ENCODE measurements around the gene CLDN20.

The CLDN20 gene

DNA sequence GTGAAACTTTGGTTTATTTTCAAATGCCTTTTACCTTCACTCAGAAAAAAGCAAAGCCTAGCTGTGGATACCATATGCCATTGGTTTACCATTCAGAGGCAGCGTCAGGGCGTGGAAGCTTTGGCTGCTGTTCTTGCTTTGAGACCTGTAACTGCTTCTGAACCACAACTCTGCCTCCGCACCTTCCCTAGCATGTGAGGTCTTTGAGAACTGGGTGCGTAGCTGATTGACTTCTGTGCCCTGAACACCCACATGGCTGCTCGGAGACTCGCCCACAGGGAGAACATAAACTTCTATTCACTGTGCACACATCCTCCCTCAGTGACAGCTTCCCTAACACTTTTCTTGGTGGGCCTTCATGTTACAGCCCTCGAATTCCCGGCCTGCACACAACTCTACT, 11.2 kb upstream of the CLDN20 start:
- no peak overlapping the region for H3K4me3 ChIP-seq (ENCODE audit: low read length)
- TF ChIP-seq CTCF (IDR thresholded peaks at IDR 0.05; ENCODE audit: insufficient read depth, low read depth, low read length, missing control alignments): no peak
- no peak for DNase-seq (ENCODE audit: low read depth)

- no peak for DNase-seq (ENCODE audit: low read depth)
- no peak overlapping the region for H3K4me3 ChIP-seq (ENCODE audit: low read length)
- TF ChIP-seq CTCF (IDR thresholded peaks at IDR 0.05; ENCODE audit: insufficient read depth, low read depth, low read length, missing control alignments): no peak
Measured at GRCh38 chr6:155253337-155253736, 10.5 kb upstream of the CLDN20 start.

DNA sequence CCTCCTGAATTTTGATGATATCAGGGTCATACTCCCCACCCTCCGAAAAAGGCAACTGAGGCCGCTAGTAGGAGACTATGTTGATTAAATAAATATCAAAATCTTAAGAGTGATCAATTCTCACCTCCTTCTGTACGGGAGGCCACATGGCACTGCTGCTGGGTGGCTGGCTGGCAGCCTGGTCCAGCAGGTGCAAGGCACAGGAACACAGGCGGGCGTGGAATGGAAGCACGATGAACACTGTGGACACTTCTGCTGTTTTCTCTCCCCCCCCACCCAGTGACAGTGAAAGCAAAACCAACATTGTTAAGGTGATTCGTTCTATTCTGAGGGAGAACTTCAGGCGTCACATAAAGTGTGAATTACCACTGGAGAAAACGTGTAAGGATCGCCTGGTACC, 9.7 kb upstream of the CLDN20 start:
- TF ChIP-seq CTCF (IDR thresholded peaks at IDR 0.05; ENCODE audit: insufficient read depth, low read depth, low read length, missing control alignments): no peak
- DNase-seq (ENCODE audit: low read depth): no peak

DNA sequence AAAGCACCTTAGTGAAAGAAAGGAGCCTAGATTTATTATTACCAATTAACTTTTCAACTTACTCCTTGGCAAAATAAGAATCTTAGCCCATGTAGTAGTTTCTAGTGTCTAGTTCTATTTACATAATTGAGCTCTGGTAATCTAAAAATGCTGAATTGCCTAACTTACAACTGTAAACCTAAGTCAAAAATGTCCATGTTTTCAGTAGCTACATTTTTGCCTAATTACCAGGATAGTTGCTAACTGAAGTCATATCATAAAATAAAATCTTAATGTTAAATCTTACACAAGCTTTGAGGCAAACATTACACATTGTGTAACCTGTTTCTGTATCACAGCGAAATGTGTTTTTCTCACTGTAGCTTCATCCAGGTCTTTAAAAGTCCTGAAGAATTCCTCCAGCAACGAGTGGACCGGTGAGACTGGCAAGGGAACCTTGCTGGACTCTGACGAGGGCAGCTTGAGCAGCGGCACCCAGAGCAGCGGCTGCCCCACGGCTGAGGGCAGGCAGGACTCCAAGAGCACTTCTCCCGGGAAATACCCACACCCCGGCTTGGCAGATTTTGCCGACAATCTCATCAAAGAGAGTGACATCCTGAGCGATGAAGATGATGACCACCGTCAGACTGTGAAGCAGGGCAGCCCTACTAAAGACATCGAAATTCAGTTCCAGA, 7.6 kb upstream of the CLDN20 start:
- no peak for DNase-seq (ENCODE audit: low read depth)
- no peak overlapping the region for H3K4me3 ChIP-seq (ENCODE audit: low read length)
- TF ChIP-seq CTCF (IDR thresholded peaks at IDR 0.05; ENCODE audit: insufficient read depth, low read depth, low read length, missing control alignments): no peak

More for the DNA sequence above, 9.7 kb upstream of the CLDN20 start:
- H3K4me3 ChIP-seq (ENCODE audit: low read length): no peak overlapping the region

DNA sequence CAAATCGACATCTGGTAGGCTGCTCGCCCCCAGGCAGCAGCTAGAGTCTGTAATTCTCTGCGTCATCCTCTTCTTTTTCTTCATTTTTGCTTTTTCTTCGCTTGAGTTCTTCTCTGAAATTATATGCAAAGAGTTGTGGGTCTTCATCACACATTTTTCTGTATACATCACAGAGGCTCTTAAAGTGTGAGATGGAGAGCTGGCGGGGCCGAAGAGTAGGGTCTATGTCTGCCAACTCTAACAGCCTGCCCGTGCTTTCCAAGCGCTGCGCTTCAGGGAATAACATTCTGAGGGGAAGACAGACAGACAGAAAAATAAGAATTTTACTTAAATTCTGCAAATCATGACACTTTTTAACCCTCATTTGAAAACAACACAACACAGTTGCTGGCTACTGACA, 6.0 kb upstream of the CLDN20 start:
- no peak for DNase-seq (ENCODE audit: low read depth)
- TF ChIP-seq CTCF (IDR thresholded peaks at IDR 0.05; ENCODE audit: insufficient read depth, low read depth, low read length, missing control alignments): no peak
- no peak overlapping the region for H3K4me3 ChIP-seq (ENCODE audit: low read length)

DNA sequence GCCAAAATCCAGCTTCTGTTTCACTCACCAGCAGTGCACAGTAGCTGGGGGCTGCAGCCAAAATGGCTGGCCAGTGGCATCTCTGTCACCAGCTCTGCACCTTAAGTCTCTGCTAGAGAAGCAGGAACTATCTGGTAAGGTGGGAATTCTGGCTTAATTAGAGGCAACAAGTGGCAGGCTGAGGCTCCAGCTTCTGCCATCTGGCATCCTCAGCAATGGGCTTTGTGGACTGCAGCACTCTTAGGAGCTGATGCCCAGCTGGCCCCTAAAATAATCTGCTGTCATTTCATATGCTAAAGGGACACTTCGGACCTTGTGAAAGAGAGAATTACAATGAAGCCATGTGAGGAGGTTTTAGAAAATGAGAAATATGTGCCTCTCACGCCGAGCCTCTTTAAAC, 4.6 kb upstream of the CLDN20 start:
- no peak overlapping the region for H3K4me3 ChIP-seq (ENCODE audit: low read length)

More for the DNA sequence above, 4.6 kb upstream of the CLDN20 start:
- TF ChIP-seq CTCF (IDR thresholded peaks at IDR 0.05; ENCODE audit: insufficient read depth, low read depth, low read length, missing control alignments): no peak
- no peak for DNase-seq (ENCODE audit: low read depth)

Measured in epithelial cell of esophagus (primary cell).